Activated T-cell treated with anti-CD3 and anti-CD28 coated beads, Interleukin-2, amount 50 U/mL, for 72 hours (primary cell): ENCODE measurements around the gene UBXN1. TPM values are rescaled to one million over a fixed set of nuclear protein-coding genes. Genes with fewer than 3 reads are reported as not detected.

Experiments
- ATAC-seq, 2 donors: fragments of 150-1000 bp; cut with Tn5 transposase; replicated peaks in 1 of 2; 2 replicates each; pipeline ENCODE4 v1.10.0; 2021; ENCODE audit warnings: moderate library complexity in 2 of 2, mild to moderate bottlenecking in 1 of 2
- DNase-seq, 2 donors: peaks; one replicate each; pipeline ENCODE4 v3.0.0; 2021 to 2022; ENCODE audit warnings: mixed read lengths in 1 of 2
- H3K27ac Mint-ChIP-seq: one replicate; pipeline ENCODE4 v1.8.0; 2022; ENCODE audit warnings: mild to moderate bottlenecking, moderate library complexity, mixed read lengths
- H3K27me3 Mint-ChIP-seq: one replicate; pipeline ENCODE4 v1.8.0; 2022; ENCODE audit warnings: low read depth, mixed read lengths
- H3K36me3 Mint-ChIP-seq, 2 donors: one replicate each; pipeline ENCODE4 v1.8.0; 2022; ENCODE audit warnings: mixed read lengths in 2 of 2, mild to moderate bottlenecking in 1 of 2; ENCODE audit not compliant: insufficient read depth in 2 of 2
- H3K4me1 Mint-ChIP-seq: one replicate; pipeline ENCODE4 v1.8.0; 2022; ENCODE audit warnings: low read depth, mixed read lengths
- H3K4me3 Mint-ChIP-seq, 2 donors: one replicate each; pipeline ENCODE4 v1.8.0; 2022; ENCODE audit warnings: mild to moderate bottlenecking in 2 of 2, mixed read lengths in 2 of 2, moderate library complexity in 2 of 2
- H3K9me3 Mint-ChIP-seq, 2 donors: one replicate each; pipeline ENCODE4 v1.8.0; 2022; ENCODE audit warnings: mixed read lengths in 2 of 2
- total RNA-seq, 2 donors: library from RNA; stranded (reverse); gene quantifications; one replicate each; pipeline ENCODE4 v1.2.3, GENCODE V29; 2022

Gene UBXN1
- total RNA-seq, 2 donors from 2014 or later: 154 to 163 TPM

DNA sequence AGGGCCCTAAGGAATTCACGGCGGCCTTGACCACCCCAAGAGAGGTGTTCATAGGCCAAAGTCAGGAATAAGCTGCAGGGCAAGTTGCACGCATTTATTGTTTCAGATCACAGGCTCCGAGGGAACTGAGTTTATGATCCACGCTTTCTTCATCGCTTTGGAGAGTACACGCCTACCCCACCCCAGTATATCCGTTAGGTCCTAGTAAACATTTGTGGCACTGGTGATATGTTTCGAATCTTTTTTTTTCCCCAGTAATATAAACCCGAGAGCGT is 33.3 kb downstream of the UBXN1 start:
- H3K27ac Mint-ChIP-seq: peak overlapping the region; percentile 90
- DNase-seq: peak in 1 of 2 donors; percentile 20
- H3K4me1 Mint-ChIP-seq: peaks cover 43% of the 10 kb centered on the region
- peaks cover 7 to 9% of the 10 kb centered on the region in 2 donors for H3K36me3 Mint-ChIP-seq
- H3K9me3 Mint-ChIP-seq: no peaks in the 10 kb centered on the region
- no peak for ATAC-seq
- peak overlapping the region; percentile 97 to 99 for H3K4me3 Mint-ChIP-seq
- no peaks in the 10 kb centered on the region for H3K27me3 Mint-ChIP-seq

GRCh38 chr11:62644220-62644619 is 34.7 kb downstream of the UBXN1 start:
- ATAC-seq (no peak), DNase-seq (no peak)
- H3K27ac Mint-ChIP-seq: no peak overlapping the region
- no peaks in the 10 kb centered on the region for H3K27me3 Mint-ChIP-seq
- no peaks in the 10 kb centered on the region for H3K9me3 Mint-ChIP-seq
- peaks cover 12 to 17% of the 10 kb centered on the region in 2 donors for H3K36me3 Mint-ChIP-seq
- H3K4me1 Mint-ChIP-seq: peaks cover 54% of the 10 kb centered on the region
- peak overlapping the region; percentile 45 to 99 for H3K4me3 Mint-ChIP-seq

DNA sequence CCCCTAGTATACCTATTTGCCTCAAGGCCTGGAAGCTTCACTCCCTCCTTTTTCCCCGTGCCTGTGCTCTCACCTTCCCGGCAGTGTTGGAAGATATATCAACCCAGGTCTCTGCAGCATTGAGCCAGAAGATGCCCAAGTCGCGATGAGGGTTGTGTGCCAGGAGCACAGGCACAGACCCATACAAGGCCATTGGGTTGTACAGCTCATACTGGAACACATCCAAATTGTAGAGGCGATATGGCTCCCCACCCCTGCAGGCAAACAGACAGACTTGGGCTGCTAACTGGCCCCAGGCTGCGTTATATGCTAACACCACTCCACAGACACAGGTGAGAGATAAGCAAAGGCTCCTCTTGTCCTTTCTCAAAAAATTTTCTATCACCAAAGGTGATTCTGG is 46.4 kb downstream of the UBXN1 start:
- Mint-ChIP-seq H3K27me3 (no peaks in the 10 kb centered on the region), H3K27ac (peak overlapping the region; percentile 14), H3K4me3 (no peak overlapping the region), H3K9me3 (no peaks in the 10 kb centered on the region), H3K4me1 (peaks cover 18% of the 10 kb centered on the region), H3K36me3 (peaks cover 16 to 43% of the 10 kb centered on the region in 2 donors)
- no peak for ATAC-seq
- DNase-seq: no peak

DNA sequence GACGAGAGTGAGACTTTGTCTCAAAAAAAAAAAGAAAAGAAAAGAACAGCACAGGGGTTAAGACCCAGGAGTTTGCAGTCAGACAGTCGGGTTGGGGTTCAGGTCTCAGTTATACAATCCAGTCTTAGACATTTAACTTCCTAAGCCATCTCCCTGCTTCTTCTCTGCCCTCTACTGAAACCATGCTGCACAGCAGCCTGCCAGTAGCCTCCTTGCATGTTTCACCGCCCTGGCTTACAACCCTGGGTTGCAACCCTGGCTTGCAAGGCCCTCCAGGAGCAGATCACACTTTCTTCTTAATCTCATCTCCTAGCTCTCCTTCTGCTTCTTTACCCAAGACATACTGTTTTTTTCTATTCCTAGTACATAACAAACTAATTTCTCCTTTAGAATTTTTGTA is 51.2 kb downstream of the UBXN1 start:
- DNase-seq (no peak), ATAC-seq (peak; percentile 46 to 49)
- H3K27ac Mint-ChIP-seq: peak overlapping the region; percentile 17
- peaks cover 16% of the 10 kb centered on the region for H3K4me1 Mint-ChIP-seq
- no peaks in the 10 kb centered on the region for H3K9me3 Mint-ChIP-seq
- no peak overlapping the region for H3K4me3 Mint-ChIP-seq
- H3K27me3 Mint-ChIP-seq: no peaks in the 10 kb centered on the region
- peaks cover 18 to 31% of the 10 kb centered on the region in 2 donors for H3K36me3 Mint-ChIP-seq

Other genes with a start within 250 kb of the UBXN1 start
- gene AHNAK, start 132.3 kb downstream of the UBXN1 start, total RNA-seq: 100 to 1,000 TPM in 1 of 2 donors, 10 to 100 TPM in 1; 80.3 to 131 TPM
- 1,000 to 10,000 TPM; 2,565 to 2,667 TPM for gene EEF1G, start 105.2 kb downstream of the UBXN1 start, total RNA-seq
- 10 to 100 TPM; 32.8 to 36.8 TPM for gene TUT1, start 87.5 kb downstream of the UBXN1 start, total RNA-seq
- gene MTA2, start 77.2 kb downstream of the UBXN1 start, total RNA-seq: 100 to 1,000 TPM; 173 to 241 TPM
- gene EML3, start 66.3 kb downstream of the UBXN1 start, total RNA-seq: 100 to 1,000 TPM; 132 to 148 TPM
- gene ROM1, start 65.8 kb downstream of the UBXN1 start, total RNA-seq: 1 to 10 TPM; 5.1 to 6.7 TPM
- 10 to 100 TPM; 72.2 to 79.9 TPM for gene B3GAT3, start 57.1 kb downstream of the UBXN1 start, total RNA-seq
- 100 to 1,000 TPM; 310 to 312 TPM for gene GANAB, start 32.5 kb downstream of the UBXN1 start, total RNA-seq
- gene INTS5, start 25.8 kb downstream of the UBXN1 start, total RNA-seq: 10 to 100 TPM; 25.0 to 26.1 TPM
- 10 to 100 TPM; 59.2 to 62.1 TPM for gene C11orf98, start 13.9 kb downstream of the UBXN1 start, total RNA-seq
- gene CSKMT, start 13.8 kb downstream of the UBXN1 start, total RNA-seq: 10 to 100 TPM; 35.2 to 46.0 TPM
- gene UQCC3, start 7.4 kb downstream of the UBXN1 start, total RNA-seq: 1 to 10 TPM; 5.6 to 7.1 TPM
- gene LBHD1, start 6.8 kb downstream of the UBXN1 start, total RNA-seq: 10 to 100 TPM in 1 of 2 donors, 1 to 10 TPM in 1; 9.9 to 13.0 TPM
- gene LRRN4CL, start 10.5 kb upstream of the UBXN1 start, total RNA-seq: under 1 TPM; 0.12 to 0.38 TPM
- gene BSCL2, start 28.4 kb upstream of the UBXN1 start, total RNA-seq: 10 to 100 TPM; 38.4 to 40.7 TPM
- not detected for gene GNG3, start 28.6 kb upstream of the UBXN1 start, total RNA-seq
- gene HNRNPUL2, start 48.4 kb upstream of the UBXN1 start, total RNA-seq: 10 to 100 TPM; 56.7 to 66.8 TPM
- 10 to 100 TPM; 67.3 to 68.9 TPM for gene TTC9C, start 49.4 kb upstream of the UBXN1 start, total RNA-seq
- gene ZBTB3, start 75.1 kb upstream of the UBXN1 start, total RNA-seq: 10 to 100 TPM; 12.2 to 12.4 TPM
- gene POLR2G, start 82.5 kb upstream of the UBXN1 start, total RNA-seq: 100 to 1,000 TPM; 105 to 107 TPM
- gene TAF6L, start 92.3 kb upstream of the UBXN1 start, total RNA-seq: 10 to 100 TPM; 13.6 to 15.5 TPM
- gene TMEM179B, start 108.3 kb upstream of the UBXN1 start, total RNA-seq: 10 to 100 TPM; 18.8 to 23.1 TPM
- 10 to 100 TPM in 1 of 2 donors, 1 to 10 TPM in 1; 8.4 to 10.8 TPM for gene TMEM223, start 112.9 kb upstream of the UBXN1 start, total RNA-seq
- gene NXF1, start 126.4 kb upstream of the UBXN1 start, total RNA-seq: 100 to 1,000 TPM; 117 to 131 TPM
- gene STX5, start 153.0 kb upstream of the UBXN1 start, total RNA-seq: 10 to 100 TPM; 53.9 to 70.1 TPM
- 1 to 10 TPM in 1 of 2 donors, under 1 TPM in 1; 0.77 to 1.5 TPM for gene TEX54, start 153.8 kb upstream of the UBXN1 start, total RNA-seq
- 100 to 1,000 TPM; 101 to 104 TPM for gene WDR74, start 160.5 kb upstream of the UBXN1 start, total RNA-seq
- 100 to 1,000 TPM; 730 to 898 TPM for gene SLC3A2, start 201.8 kb upstream of the UBXN1 start, total RNA-seq
- gene CHRM1, start 242.3 kb upstream of the UBXN1 start, total RNA-seq: not detected